NT2/D1 (cell line): Measurements from ENCODE around the gene CCNK.

ENCODE experiments used
- DNase-seq: peaks from one replicate; pipeline ENCODE4 v3.0.0-alpha.2; 2011; ENCODE audit warnings: low read depth, low spot score
- H3K27me3 ChIP-seq: 2 replicates; pipeline ENCODE4 v1.6.0; 2011; ENCODE audit warnings: mild to moderate bottlenecking; ENCODE audit not compliant: insufficient read length, insufficient read depth
- H3K36me3 ChIP-seq: 2 replicates; pipeline ENCODE4 v1.6.1; 2011; ENCODE audit warnings: mild to moderate bottlenecking, low read length, mixed read lengths; ENCODE audit not compliant: insufficient read depth, insufficient read length
- H3K4me1 ChIP-seq: 2 replicates; pipeline ENCODE4 v1.5.1; 2011; ENCODE audit not compliant: insufficient read depth, insufficient read length
- H3K4me3 ChIP-seq: 2 replicates; pipeline ENCODE4 v1.5.1; 2011; ENCODE audit warnings: low read depth; ENCODE audit not compliant: insufficient read length
- H3K9ac ChIP-seq: 2 replicates; pipeline ENCODE4 v1.6.0; 2011; ENCODE audit warnings: low read depth; ENCODE audit not compliant: insufficient read length
- H3K9me3 ChIP-seq: 2 replicates; pipeline ENCODE4 v1.5.1; 2011; ENCODE audit warnings: mild to moderate bottlenecking, low read length; ENCODE audit not compliant: insufficient read depth
- SUZ12 ChIP-seq: IDR thresholded peaks from 2 replicates; pipeline ENCODE4 v1.6.1; 2011; ENCODE audit not compliant: insufficient read length, insufficient read depth; ENCODE audit errors: extremely low read depth
- YY1 ChIP-seq: IDR thresholded peaks from 2 replicates; pipeline ENCODE4 v1.6.1; 2011; ENCODE audit not compliant: insufficient read length, insufficient read depth
- ZNF274 ChIP-seq: IDR thresholded peaks from 2 replicates; pipeline ENCODE4 v1.6.1; 2011; ENCODE audit warnings: mild to moderate bottlenecking, low read depth, low read length

The CCNK gene

GRCh38 chr14:99548255-99548654, 67.0 kb downstream of the CCNK start:
- no peak for DNase-seq
- Histone ChIP-seq H3K9me3 (no peaks in the 10 kb centered on the region), H3K4me3 (no peak overlapping the region), H3K4me1 (peaks cover 16% of the 10 kb centered on the region), H3K36me3 (peaks cover 4% of the 10 kb centered on the region), H3K9ac (no peak overlapping the region), H3K27me3 (no peaks in the 10 kb centered on the region)
- TF ChIP-seq YY1: no peak
- no peak for TF ChIP-seq SUZ12
- TF ChIP-seq ZNF274: no peak

GRCh38 chr14:99548871-99549515, 67.8 kb downstream of the CCNK start:
- no peak overlapping the region for H3K4me3 ChIP-seq
- H3K4me1 ChIP-seq: peaks cover 16% of the 10 kb centered on the region
- H3K36me3 ChIP-seq: peaks cover 4% of the 10 kb centered on the region
- TF ChIP-seq ZNF274 (no peak), YY1 (no peak), SUZ12 (no peak)
- H3K9me3 ChIP-seq: no peaks in the 10 kb centered on the region
- no peak overlapping the region for H3K9ac ChIP-seq
- no peaks in the 10 kb centered on the region for H3K27me3 ChIP-seq
- DNase-seq: no peak

DNA sequence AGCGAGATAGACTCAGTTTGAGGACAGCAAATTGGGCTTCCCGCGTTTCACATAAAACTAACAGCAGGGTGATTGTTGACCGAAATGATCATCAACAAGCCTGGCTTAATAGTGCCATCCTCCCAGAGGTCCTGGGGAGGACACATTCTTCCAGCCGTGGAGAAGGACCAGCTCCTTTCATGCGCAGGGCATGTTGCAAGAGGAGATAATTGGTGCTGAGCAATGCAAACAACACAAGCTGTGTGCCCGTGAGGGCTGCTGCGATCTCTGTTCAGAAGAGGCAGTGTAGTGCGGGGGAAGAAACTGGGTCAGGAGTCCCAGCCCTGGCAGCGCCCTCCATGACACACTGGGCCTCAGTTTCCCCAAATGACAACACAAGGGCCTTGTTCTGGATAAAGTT, 68.5 kb downstream of the CCNK start:
- no peak for DNase-seq
- no peaks in the 10 kb centered on the region for H3K9me3 ChIP-seq
- no peak for TF ChIP-seq ZNF274
- no peak for TF ChIP-seq YY1
- TF ChIP-seq SUZ12: no peak
- peaks cover 19% of the 10 kb centered on the region for H3K4me1 ChIP-seq
- H3K4me3 ChIP-seq: no peak overlapping the region
- H3K36me3 ChIP-seq: peaks cover 4% of the 10 kb centered on the region
- H3K27me3 ChIP-seq: no peaks in the 10 kb centered on the region
- H3K9ac ChIP-seq: no peak overlapping the region

DNA sequence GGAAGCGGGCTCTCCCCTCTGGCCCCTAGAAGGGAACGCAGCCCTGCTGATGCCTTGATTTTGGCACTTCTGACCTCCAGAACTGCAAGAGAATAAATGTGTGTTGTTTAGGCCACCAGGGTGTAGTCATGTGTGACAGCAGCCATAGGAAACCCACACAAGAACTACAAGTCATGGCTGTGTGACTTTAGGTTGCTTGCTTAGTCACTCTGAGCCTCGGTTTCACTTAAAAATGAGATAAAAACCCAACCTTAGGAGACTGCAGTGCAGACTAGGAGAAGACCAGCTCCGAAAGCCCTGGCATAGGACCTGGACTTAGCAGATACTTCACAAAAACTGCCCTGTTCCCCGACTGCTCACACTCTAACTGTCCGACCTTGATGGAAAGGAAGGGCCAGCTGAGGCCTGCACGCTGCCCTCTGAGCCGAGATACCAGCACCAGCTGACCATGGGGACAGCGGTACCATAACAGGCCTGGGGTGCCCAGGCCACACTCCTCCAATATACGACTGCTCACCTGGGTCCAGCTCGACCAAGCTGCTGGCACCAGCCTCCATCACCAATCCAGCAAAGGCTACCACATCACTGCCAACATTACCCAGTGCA, 69.3 kb downstream of the CCNK start:
- Histone ChIP-seq H3K4me3 (no peak overlapping the region), H3K36me3 (peaks cover 4% of the 10 kb centered on the region), H3K4me1 (peaks cover 16% of the 10 kb centered on the region), H3K9ac (no peak overlapping the region), H3K9me3 (no peaks in the 10 kb centered on the region), H3K27me3 (no peaks in the 10 kb centered on the region)
- no peak for DNase-seq
- TF ChIP-seq ZNF274 (no peak), SUZ12 (no peak), YY1 (no peak)

DNA sequence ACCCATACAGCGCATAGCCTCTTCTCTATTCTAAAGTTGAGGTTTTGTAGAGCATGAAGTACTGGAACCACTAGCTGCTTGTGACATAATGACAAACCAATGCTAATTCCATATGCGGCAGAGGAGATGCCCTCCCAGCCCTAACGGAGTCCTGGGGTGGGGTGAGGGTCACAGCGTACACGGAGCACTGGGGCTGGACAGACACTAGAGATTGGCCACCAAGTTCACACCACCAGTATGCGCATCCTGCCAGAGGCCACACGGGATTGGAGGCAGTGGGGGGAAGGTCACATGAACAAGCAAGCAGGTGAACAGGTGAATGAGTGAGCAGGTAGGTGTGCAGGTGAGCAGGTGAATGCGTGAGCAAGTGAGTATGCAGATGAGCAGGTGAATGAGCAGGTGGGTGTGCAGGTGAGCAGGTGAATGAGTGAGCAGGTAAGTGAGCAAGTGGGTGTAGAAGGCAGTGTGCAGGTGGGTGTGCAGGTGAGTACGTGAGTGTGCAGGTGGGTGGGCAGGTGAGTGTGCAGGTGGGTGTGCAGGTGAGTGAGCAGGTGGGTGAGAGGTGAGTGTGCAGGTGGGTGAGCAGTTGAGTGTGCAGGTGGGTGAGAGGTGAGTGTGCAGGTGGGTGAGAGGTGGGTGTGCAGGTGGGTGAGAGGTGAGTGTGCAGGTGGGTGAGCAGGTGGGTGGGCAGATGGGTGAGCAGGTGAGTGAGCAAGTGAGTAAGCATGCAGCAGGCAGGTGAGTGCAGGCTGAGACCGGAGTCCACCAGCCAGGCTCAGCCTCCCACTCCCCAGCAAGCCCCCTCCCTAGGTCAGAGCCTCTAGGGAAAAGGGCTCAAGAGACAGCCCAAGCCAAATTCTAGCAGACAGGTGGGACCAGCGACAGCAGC, 70.1 kb downstream of the CCNK start:
- H3K36me3 ChIP-seq: peaks cover 4% of the 10 kb centered on the region
- H3K27me3 ChIP-seq: no peaks in the 10 kb centered on the region
- H3K4me3 ChIP-seq: no peak overlapping the region
- H3K4me1 ChIP-seq: peaks cover 15% of the 10 kb centered on the region
- no peak for DNase-seq
- no peaks in the 10 kb centered on the region for H3K9me3 ChIP-seq
- TF ChIP-seq ZNF274 (no peak), YY1 (no peak), SUZ12 (no peak)
- no peak overlapping the region for H3K9ac ChIP-seq

- Histone ChIP-seq H3K9me3 (no peaks in the 10 kb centered on the region), H3K36me3 (peaks cover 4% of the 10 kb centered on the region), H3K4me1 (peaks cover 15% of the 10 kb centered on the region), H3K9ac (no peak overlapping the region), H3K27me3 (no peaks in the 10 kb centered on the region), H3K4me3 (no peak overlapping the region)
- no peak for DNase-seq
- TF ChIP-seq SUZ12 (no peak), YY1 (no peak), ZNF274 (no peak)
Measured at GRCh38 chr14:99552021-99552553, 70.9 kb downstream of the CCNK start.
